Progenitor cell of endocrine pancreas (in vitro differentiated cells): Measurements from ENCODE around the gene MAFG. TPM values are rescaled to one million over a fixed set of nuclear protein-coding genes. Genes with fewer than 3 reads are reported as not detected.

Experiments used
- DNase-seq: peaks from one replicate; pipeline ENCODE4 v3.0.0; 2021; ENCODE audit warnings: low spot score; ENCODE audit not compliant: unreplicated experiment
- H3K27ac Mint-ChIP-seq: 2 replicates; pipeline ENCODE4 v1.8.0; 2021; ENCODE audit warnings: mild to moderate bottlenecking, moderate library complexity, mixed read lengths
- H3K27me3 Mint-ChIP-seq: 2 replicates; pipeline ENCODE4 v1.8.0; 2021; ENCODE audit warnings: mixed read lengths
- H3K36me3 Mint-ChIP-seq: 2 replicates; pipeline ENCODE4 v1.8.0; 2022; ENCODE audit warnings: mixed read lengths; ENCODE audit not compliant: insufficient read depth
- H3K4me1 Mint-ChIP-seq: 2 replicates; pipeline ENCODE4 v1.8.0; 2021; ENCODE audit warnings: low read depth, mixed read lengths
- H3K4me3 Mint-ChIP-seq: 2 replicates; pipeline ENCODE4 v1.8.0; 2021; ENCODE audit warnings: low read depth, mild to moderate bottlenecking, moderate library complexity, mixed read lengths
- H3K9me3 Mint-ChIP-seq: 2 replicates; pipeline ENCODE4 v1.8.0; 2021; ENCODE audit warnings: low read depth, mixed read lengths
- CTCF ChIP-seq: fragments of 200-600 bp; sonication (generic); IDR thresholded peaks from one replicate; pipeline ENCODE4 v1.5.0; 2021; ENCODE audit warnings: antibody characterized with exemption, mild to moderate bottlenecking; ENCODE audit not compliant: unreplicated experiment
- total RNA-seq: library from RNA; stranded (reverse); gene quantifications from 2 replicates; pipeline ENCODE4 v1.2.1, GENCODE V29; 2021

The MAFG gene
- total RNA-seq, 1 donor from 2014 or later = 29.5 TPM

GRCh38 chr17:81935709-81936084, 8.2 kb upstream of the MAFG start:
- no peak for DNase-seq
- no peak overlapping the region for H3K27ac Mint-ChIP-seq
- no peak for TF ChIP-seq CTCF

GRCh38 chr17:81934850-81935708, 7.5 kb upstream of the MAFG start:
- peaks cover 5% of the 10 kb centered on the region for H3K4me1 Mint-ChIP-seq
- H3K9me3 Mint-ChIP-seq = no peaks in the 10 kb centered on the region
- no peaks in the 10 kb centered on the region for H3K36me3 Mint-ChIP-seq
- peak overlapping the region; percentile 79 for H3K4me3 Mint-ChIP-seq
- H3K27ac Mint-ChIP-seq = no peak overlapping the region
- no peak for DNase-seq
- peaks cover 13% of the 10 kb centered on the region for H3K27me3 Mint-ChIP-seq
- no peak for TF ChIP-seq CTCF

More at GRCh38 chr17:81935709-81936084, 8.2 kb upstream of the MAFG start:
- Mint-ChIP-seq H3K9me3 (no peaks in the 10 kb centered on the region), H3K4me1 (peaks cover 5% of the 10 kb centered on the region), H3K36me3 (no peaks in the 10 kb centered on the region), H3K4me3 (peak overlapping the region; percentile 79), H3K27me3 (peaks cover 18% of the 10 kb centered on the region)

- no peak for TF ChIP-seq CTCF
- no peaks in the 10 kb centered on the region for H3K9me3 Mint-ChIP-seq
- peaks cover 5% of the 10 kb centered on the region for H3K4me1 Mint-ChIP-seq
- no peak overlapping the region for H3K4me3 Mint-ChIP-seq
- H3K27ac Mint-ChIP-seq = no peak overlapping the region
- peaks cover 13% of the 10 kb centered on the region for H3K27me3 Mint-ChIP-seq
- no peak for DNase-seq
- H3K36me3 Mint-ChIP-seq = no peaks in the 10 kb centered on the region
Measured at GRCh38 chr17:81934098-81934757, 6.7 kb upstream of the MAFG start.

GRCh38 chr17:81933178-81933699, 5.7 kb upstream of the MAFG start:
- no peak overlapping the region for H3K27ac Mint-ChIP-seq
- peaks cover 9% of the 10 kb centered on the region for H3K4me1 Mint-ChIP-seq
- H3K27me3 Mint-ChIP-seq = peaks cover 6% of the 10 kb centered on the region
- no peak overlapping the region for H3K4me3 Mint-ChIP-seq
- H3K9me3 Mint-ChIP-seq = no peaks in the 10 kb centered on the region
- no peak for DNase-seq
- no peaks in the 10 kb centered on the region for H3K36me3 Mint-ChIP-seq
- TF ChIP-seq CTCF = no peak

GRCh38 chr17:81932333-81932983, 4.9 kb upstream of the MAFG start:
- Mint-ChIP-seq H3K27me3 (peaks cover 3% of the 10 kb centered on the region), H3K4me3 (no peak overlapping the region), H3K36me3 (no peaks in the 10 kb centered on the region), H3K4me1 (peaks cover 9% of the 10 kb centered on the region), H3K27ac (no peak overlapping the region), H3K9me3 (no peaks in the 10 kb centered on the region)
- no peak for DNase-seq
- no peak for TF ChIP-seq CTCF
